RWPE2 (cell line): ENCODE results near the gene GNPNAT1.

ENCODE experiments used
- ATAC-seq: fragments of 200-7000 bp; cut with Tn5 transposase; 3 replicates; pipeline ENCODE4 v1.9.1; 2021; ENCODE audit warnings: low read depth
- DNase-seq: peaks from one replicate; pipeline ENCODE4 v3.0.0-alpha.2; 2020; ENCODE audit warnings: low spot score
- H3K27ac ChIP-seq: fragments of 450-650 bp; 2 replicates; pipeline ENCODE4 v1.5.1; 2017; ENCODE audit warnings: mild to moderate bottlenecking; ENCODE audit not compliant: poor library complexity, severe bottlenecking
- H3K27me3 ChIP-seq: fragments of 250-450 bp; sonication (Bioruptor Pico); 2 replicates; pipeline ENCODE4 v1.5.1; 2021; ENCODE audit warnings: mild to moderate bottlenecking, moderate library complexity; ENCODE audit not compliant: insufficient read depth, poor library complexity, severe bottlenecking
- H3K36me3 ChIP-seq: fragments of 250-450 bp; sonication (Bioruptor Pico); 2 replicates; pipeline ENCODE4 v1.5.1; 2020; ENCODE audit warnings: low read depth, mild to moderate bottlenecking, moderate library complexity
- H3K4me1 ChIP-seq: fragments of 250-450 bp; sonication (Bioruptor Pico); 2 replicates; pipeline ENCODE4 v1.5.1; 2021; ENCODE audit warnings: mild to moderate bottlenecking, moderate library complexity; ENCODE audit not compliant: insufficient read depth, poor library complexity, severe bottlenecking
- H3K4me3 ChIP-seq: fragments of 250-450 bp; sonication (Bioruptor Pico); 2 replicates; pipeline ENCODE4 v1.5.1; 2021; ENCODE audit warnings: mild to moderate bottlenecking, moderate library complexity; ENCODE audit not compliant: severe bottlenecking
- H3K9me3 ChIP-seq: fragments of 250-450 bp; sonication (Bioruptor Pico); 2 replicates; pipeline ENCODE4 v1.5.1; 2021; ENCODE audit warnings: mild to moderate bottlenecking, moderate library complexity; ENCODE audit not compliant: severe bottlenecking
- TF ChIP-seq, protein P1 (sequence below): fragments of 450-650 bp; IDR thresholded peaks from one replicate; pipeline ENCODE4 v1.5.1; 2017; ENCODE audit warnings: mild to moderate bottlenecking, moderate library complexity; ENCODE audit not compliant: poor library complexity, severe bottlenecking

GNPNAT1 gene

DNA sequence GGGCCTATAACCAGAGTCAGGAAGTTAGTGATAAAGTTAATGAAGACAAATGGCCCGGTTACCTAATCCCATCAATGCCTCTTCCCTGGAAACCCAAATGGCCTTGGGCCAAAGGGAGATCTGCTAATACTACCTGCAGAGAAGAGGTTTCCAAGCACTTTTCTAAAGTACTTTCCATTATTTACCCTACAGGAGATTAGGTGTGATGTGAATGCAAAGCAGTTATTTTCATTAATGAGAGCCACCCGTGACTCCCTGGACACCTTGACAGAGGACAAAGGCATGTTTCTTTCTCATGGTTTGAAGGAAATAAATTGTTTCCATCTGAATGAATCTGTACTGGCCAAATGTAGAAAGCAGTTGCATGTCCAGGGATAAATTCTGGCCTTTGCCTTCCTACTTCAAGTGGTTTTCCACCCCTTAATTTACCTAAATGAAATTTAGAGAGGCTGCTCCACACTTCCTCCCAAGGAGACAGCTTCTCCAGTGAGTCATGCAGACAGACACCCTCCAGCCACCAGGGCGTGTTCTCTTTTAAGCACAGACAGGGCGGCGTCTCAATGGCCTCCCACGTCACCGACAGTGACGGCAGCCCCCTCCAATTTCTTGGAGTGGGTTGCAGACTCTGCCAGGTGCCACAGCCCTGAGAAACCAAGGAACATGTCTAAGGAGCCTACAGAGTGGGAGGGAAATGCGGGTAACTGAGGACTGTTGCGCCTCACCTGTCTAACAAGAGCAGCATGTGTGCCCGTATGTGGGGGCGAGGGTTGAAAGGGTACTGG is 43.9 kb upstream of the GNPNAT1 start:
- no peaks in the 10 kb centered on the region for H3K9me3 ChIP-seq
- peaks cover 20% of the 10 kb centered on the region for H3K4me1 ChIP-seq
- peak overlapping the region; percentile 91 for H3K27ac ChIP-seq
- no peaks in the 10 kb centered on the region for H3K36me3 ChIP-seq
- DNase-seq = peak; percentile 70
- no peak overlapping the region for H3K4me3 ChIP-seq
- TF ChIP-seq, protein P1, sequence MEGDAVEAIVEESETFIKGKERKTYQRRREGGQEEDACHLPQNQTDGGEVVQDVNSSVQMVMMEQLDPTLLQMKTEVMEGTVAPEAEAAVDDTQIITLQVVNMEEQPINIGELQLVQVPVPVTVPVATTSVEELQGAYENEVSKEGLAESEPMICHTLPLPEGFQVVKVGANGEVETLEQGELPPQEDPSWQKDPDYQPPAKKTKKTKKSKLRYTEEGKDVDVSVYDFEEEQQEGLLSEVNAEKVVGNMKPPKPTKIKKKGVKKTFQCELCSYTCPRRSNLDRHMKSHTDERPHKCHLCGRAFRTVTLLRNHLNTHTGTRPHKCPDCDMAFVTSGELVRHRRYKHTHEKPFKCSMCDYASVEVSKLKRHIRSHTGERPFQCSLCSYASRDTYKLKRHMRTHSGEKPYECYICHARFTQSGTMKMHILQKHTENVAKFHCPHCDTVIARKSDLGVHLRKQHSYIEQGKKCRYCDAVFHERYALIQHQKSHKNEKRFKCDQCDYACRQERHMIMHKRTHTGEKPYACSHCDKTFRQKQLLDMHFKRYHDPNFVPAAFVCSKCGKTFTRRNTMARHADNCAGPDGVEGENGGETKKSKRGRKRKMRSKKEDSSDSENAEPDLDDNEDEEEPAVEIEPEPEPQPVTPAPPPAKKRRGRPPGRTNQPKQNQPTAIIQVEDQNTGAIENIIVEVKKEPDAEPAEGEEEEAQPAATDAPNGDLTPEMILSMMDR = no peak
- ATAC-seq = peak; percentile 87
- no peaks in the 10 kb centered on the region for H3K27me3 ChIP-seq

DNA sequence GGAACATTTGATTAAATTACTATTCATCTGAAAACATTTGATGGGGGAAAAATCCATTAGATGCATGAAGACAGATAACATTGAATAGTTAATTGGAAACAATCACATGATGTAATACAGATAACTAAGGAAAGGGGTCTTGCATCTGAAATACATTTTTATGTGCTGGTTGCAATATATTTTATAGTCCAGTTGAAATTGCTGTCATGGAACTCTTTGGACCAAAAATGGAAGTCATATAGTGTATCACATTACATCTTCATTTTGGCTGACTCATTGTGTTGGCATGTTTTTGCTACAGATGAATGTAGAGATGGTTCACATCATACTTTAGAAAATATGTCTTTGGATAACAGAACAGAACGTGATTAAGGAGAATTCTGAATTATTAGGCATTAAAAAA is 43.0 kb upstream of the GNPNAT1 start:
- Histone ChIP-seq H3K4me1 (peaks cover 20% of the 10 kb centered on the region), H3K4me3 (no peak overlapping the region), H3K36me3 (no peaks in the 10 kb centered on the region), H3K27ac (peak overlapping the region; percentile 91), H3K27me3 (no peaks in the 10 kb centered on the region), H3K9me3 (no peaks in the 10 kb centered on the region)
- DNase-seq (no peak), ATAC-seq (peak; percentile 88)
- TF ChIP-seq, protein P1 = no peak

DNA sequence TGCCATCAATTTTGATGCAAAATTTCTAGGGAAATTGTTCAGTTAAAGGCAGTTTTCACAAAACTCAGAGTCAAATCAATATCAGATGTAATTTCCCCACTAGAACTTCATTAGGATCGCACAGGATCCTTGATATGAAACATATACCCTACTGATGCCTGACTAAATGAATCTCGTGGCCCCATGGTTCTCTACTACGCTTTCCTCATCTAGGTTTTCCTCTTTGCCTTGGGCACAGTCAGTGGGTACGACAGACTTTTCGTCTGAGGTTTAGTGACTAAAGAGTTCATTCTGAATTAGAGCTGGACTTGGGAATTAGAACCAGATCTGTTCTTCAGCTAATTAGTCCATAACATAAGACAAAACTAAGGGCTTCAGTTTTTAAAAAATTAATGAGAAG is 42.5 kb upstream of the GNPNAT1 start:
- DNase-seq (no peak), ATAC-seq (no peak)
- H3K27ac ChIP-seq = peak overlapping the region; percentile 91
- H3K27me3 ChIP-seq = no peaks in the 10 kb centered on the region
- H3K4me3 ChIP-seq = no peak overlapping the region
- no peaks in the 10 kb centered on the region for H3K36me3 ChIP-seq
- peaks cover 22% of the 10 kb centered on the region for H3K4me1 ChIP-seq
- TF ChIP-seq, protein P1 = no peak
- H3K9me3 ChIP-seq = no peaks in the 10 kb centered on the region

DNA sequence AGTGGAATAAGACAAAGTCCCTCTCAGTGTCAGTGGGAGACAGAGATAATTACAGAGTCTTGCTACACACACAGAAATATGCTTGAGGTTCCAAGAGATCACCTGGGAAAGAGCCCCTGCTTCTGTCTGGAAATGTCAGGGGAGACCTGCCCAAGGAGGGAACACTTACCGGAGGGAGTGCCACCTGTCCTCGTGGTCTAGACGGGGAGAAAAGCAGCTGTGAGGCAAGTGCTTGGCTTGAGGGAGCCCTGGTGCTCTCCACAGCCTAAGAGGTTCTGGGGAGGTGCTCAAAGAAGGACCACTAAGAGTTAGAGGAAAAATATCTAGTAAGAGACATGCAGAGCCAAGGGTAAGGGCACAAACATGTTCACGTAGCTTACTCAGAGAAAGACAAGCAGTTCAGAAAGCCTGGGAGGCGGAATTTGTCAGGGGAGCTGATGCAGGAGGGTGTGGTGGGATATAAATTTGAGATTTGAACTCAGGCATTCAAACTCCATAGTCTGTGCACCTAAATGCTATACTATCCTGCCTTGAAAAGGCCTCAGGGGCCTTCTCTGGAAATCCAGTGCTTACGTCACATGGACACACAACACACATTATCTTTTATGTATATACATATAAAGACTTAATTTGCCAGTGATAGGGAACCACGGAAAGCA is 38.2 kb upstream of the GNPNAT1 start:
- DNase-seq = no peak
- no peaks in the 10 kb centered on the region for H3K36me3 ChIP-seq

More for the DNA sequence above, 38.2 kb upstream of the GNPNAT1 start:
- H3K4me3 ChIP-seq = no peak overlapping the region
- H3K27ac ChIP-seq = no peak overlapping the region
- ATAC-seq = no peak
- TF ChIP-seq, protein P1 = no peak
- H3K4me1 ChIP-seq = peaks cover 7% of the 10 kb centered on the region
- H3K27me3 ChIP-seq = no peaks in the 10 kb centered on the region
- no peaks in the 10 kb centered on the region for H3K9me3 ChIP-seq
